Measurements from ENCODE around the gene GRM3.

Gene GRM3

DNA sequence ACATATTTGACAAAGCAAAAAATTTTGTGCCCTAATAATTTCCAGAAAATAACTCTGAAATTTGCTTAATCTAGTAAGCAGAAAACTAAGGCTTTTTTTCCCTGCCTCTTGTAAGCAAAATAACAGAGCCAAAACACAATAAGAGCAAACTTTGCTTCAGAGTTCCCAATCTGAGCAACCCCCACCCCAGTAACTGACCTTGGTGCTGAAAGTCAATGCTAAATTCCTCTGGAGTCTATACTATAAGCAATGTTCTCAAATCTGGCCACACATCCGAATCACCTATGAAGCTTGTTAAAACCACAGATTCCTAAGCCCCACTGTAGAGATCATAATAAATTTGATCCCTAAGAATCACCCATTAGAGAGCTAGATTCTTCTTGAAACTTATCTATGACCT, 265.2 kb downstream of the GRM3 start:
- no peak for DNase-seq

DNA sequence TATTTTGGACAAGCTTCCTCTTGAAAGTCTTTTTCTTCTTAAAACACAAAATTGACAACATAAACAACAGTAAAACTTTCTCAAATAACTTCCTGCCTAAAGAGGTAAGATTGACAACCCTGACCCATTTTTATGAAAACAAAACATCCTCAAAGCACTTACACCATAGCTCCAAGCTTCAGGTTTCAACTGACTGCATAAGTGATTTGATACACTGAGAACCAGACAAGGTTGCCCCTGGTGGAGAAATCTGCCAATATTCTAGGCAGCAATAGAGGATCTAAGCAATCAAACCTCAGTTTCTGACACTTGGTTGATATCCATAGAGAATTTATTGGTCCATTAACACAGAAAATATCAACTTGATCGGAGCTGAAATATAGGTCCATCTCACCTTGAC, 267.9 kb downstream of the GRM3 start:
- DNase-seq, result no peak

- no peak for DNase-seq
Measured at GRCh38 chr7:86913709-86914108, 270.0 kb downstream of the GRM3 start.

Data from hematopoietic multipotent progenitor cell treated with erythropoietin and hydrocortisone succinate and interleukin-3 and kit ligand, for 8 days (in vitro differentiated cells).